GM19438 (cell line): ENCODE data around the gene MAPK8.

Experiments
- ATAC-seq: cut with Tn5 transposase; IDR thresholded peaks from one replicate; pipeline ENCODE4 v1.9.1; 2021; ENCODE audit warnings: low read depth; ENCODE audit not compliant: unreplicated experiment

MAPK8 gene

DNA sequence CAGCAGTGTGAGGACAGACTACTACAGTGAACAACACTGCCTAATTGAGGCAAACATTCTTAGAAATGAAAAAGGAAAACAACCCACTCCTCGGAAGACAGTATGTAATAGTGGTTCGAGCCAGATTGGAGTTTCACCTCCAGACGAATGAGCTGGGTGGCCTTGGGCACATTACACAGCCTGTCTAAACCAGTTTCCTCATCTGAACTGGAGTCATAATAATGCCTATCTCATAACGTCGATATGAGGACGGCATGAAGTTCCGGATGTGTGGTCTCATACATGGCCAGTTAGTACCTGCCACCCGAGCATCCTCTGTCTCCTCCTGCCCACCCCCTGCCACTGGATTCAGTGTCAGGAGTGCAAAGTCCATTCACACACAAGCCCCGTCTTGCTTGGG lies 16.2 kb upstream of the MAPK8 start:
- ATAC-seq, result no peak

DNA sequence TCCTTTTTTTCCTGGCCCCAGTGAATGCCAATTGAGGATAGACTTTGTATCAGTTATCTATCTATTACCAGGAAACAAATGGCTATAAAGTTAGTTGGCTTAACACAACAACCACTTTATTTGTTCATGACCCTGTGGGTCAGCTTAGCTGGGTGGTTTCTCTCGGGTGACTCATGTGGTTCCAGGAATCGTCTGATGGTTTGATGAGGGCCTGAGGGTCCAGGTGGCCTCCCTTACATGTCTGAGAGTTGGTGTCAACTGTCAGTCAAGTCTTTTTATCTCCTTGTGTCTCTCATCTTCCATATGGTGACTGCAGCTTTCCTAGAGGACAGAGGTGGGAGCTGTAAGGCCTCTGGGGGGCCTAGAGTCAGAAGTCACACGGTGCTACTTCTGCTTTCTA lies 15.3 kb upstream of the MAPK8 start:
- ATAC-seq, result no peak

DNA sequence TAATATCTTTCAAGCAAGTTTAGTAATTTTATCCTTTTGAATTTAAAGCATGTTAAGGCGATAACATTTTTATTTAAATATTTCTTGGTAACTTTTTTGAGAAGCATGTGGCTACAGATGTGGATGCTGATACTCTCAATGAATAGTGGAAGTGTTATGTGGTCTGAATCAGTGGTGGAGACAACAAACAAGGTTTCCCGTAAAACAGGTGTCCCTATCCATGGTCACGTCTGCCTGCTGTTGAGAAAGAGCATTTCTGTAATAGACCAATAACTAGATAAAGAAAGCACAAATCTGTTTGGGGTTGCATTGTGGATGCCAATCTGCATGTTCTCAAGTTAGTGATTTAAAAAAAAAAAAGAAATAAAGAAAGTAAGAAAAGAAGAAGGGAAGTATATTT lies 13.9 kb upstream of the MAPK8 start:
- ATAC-seq, result no peak

DNA sequence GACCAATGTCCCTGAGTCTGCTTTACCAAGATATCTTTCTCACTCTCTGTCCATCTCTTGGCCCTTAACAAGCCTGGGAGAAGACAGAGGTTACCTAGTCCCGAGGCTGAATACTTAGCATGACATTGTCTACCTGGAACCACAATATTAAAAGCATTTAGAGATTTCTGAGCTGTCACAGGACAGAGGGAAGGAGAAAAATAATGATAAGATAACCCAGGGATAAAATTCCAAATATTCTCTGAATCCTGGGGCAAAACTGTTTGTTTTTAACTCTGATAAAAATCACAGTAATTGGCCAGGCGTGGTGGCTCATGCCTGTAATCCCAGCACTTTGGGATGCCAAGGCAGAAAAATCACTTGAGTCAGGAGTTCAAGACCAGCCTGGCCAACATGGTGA lies 12.0 kb upstream of the MAPK8 start:
- ATAC-seq, result no peak

DNA sequence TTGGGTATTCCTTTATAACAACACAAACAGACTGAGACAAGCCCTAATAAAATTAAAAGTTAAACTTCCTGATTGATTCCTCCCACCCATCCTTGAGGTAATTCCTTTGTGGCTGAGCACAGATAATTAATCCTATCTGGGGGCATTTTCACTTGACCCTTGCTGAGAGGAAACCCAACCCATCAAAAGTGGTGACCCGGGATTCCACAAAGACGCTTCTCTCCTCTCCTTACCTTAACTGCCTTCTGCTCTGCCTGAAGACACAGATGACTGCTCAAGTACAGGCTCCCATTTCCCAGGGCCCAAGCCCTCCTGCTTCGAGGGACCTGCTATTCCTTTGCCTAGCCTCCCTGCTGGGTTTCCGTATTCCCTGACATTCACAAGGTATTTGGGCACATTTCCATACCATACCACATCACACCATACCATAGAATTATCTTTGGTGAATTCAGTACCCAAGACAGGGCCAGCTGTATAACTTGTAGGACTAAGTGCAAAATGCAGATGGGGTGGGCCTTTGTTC lies 9.8 kb upstream of the MAPK8 start:
- ATAC-seq, result no peak

DNA sequence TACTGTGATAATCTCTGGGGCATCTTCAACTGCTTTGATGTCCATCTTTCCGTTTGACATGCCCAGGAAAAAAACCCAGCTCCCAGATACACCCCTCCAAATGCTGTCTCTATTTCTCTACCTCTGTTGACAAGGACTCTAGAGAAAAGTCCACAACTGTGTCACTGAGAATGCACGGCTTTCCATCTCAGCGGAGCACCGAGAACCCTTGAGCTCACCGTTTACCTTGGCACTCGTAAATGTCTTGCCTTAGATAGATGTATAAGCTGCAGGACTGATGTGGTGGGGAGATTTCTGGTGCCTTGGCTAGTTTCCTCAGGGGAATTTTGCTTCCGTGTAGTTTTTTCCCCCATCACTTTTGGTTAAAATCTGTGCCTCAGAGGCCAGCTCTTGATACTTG lies 7.4 kb upstream of the MAPK8 start:
- no peak for ATAC-seq

DNA sequence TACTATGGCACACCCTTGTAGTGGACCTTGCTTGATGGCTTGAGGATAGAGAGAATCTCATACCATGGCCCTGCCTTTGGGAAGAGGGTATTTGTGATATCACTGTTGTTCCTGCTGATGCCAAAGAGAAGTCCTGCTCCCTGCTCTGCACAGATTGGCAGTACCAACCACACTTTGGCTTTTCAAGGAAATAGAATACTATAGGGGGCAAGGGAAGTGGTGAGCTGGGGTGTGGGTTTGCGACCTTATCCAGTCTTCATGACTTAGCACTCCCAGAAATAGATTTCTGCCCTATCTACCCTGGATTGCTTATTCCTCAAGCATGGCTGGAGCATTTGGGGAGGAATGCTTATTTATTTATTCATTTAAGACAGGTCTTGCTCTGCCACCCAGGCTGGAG lies 6.8 kb upstream of the MAPK8 start:
- ATAC-seq, result no peak

DNA sequence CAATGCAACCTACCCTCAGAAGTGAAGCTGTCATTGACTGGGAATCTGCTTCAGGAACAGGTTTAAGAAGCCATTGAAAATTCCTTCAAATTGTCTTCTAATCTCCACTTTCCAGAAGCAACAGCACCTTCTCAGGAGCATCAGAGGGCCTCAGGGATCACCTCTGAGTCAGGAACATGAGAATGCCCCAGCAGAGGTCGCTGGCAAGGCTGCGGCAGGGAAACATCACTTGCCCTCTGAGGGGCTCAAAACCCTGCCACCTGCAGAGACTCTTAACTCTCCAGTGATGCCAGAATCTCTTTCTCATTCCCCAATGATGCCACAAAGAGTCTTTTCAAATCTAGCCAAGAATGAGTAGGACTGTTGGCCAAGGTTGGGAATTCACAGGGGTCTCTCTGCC lies 5.9 kb upstream of the MAPK8 start:
- ATAC-seq, result no peak

DNA sequence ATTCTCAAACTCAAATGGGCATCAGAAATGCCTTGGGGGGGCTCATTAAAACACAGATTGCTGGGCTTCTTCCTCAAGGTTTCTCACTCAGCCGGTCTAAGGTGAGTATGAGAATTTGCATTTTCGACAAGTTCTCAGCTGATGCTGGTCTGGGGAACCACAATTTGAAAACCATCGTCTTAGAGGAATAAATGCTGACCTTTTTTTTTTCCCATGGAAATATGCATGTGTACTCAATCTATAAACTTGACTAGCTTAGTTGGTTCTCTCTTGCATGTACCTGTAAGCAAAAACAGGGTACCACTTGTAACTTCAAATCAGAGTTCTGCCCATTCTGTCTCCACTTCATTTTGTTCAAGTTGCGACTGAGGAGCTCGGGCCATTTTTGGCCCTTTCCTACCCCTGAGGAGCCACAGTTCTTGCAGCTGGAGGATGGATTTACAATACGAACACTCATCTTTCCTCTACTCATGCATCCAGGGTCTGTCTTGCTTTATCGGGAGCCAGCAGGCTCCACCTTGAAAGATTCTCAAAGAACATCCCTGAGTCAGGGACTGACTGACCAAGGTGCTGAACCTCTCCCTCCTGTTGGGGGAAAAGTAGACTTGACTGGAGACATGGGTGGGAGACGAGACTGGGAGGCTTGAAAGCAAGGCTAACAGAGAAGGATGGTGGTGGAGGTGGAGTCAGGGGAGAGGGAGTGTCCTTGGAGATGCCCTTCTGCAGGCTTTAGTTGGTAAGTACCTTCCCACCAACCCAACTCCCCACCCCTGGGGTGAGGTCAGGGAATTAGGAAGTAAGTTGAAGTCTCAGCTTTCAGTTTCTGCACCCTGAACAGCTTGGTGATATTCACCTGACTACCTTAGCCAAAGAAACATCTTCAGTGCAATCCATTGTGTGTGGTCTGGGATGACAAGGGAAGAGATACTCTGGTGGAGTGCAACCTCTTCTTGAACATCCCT lies 3.7 kb upstream of the MAPK8 start:
- ATAC-seq, result no peak

DNA sequence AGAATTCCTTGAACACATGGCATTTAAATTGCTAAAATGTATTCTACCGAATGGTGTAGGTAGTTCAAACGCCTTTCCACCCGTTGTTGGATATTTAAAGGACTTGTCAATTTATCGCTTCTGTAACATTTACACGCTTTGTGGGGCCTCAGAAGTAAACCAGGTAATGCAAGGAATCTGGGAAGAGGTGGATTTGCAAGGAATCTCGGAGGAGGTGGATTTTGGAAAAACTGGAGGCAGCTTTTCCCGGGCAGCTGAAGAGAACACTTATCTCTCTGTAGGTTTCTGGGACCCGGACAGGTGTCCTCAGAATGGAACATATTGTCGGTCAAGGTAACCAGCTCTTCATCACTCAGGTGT lies 592 bp upstream of the MAPK8 start:
- no peak for ATAC-seq

DNA sequence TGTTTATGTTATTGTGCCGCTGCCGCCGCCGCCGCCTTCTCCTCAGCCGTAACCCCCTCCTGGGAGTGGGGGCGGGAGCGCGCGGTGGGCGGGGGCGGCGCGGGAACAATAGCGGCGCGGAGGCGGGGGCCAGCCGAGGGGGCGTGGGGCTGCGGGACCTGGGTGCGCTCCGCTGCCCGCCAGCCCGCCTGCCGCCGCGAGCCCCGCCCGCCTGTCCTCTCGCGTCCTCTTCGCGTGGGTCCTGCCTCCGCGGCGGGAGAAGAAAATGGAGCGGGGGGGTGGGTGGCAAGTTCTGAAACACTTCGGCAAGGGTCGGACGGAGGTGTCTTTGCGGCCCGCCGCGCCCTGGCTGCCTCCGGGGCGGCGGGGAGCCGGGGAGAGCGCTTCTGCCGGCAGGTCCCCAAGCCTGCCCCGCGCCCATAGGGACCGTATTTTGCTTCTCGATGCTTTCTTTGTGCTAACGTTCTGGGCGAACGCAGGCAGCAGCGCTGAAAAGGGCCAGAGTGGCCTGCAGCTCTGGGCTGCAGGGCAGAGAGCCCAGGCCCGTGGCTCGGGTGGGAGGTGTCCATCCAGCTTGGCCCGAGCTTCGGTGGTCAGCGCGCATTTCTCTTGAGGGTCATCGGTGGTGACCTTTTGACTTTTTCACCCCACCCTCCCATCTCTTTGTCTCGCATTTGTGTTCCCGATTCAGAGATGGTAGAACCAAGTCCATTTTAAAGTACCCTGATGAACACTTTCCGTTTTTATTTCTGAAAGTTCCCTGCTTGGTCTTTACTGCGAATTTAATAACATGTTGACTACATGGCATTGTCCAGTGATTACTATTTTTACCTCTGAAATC lies 613 bp downstream of the MAPK8 start:
- ATAC-seq, result peak; percentile 36

DNA sequence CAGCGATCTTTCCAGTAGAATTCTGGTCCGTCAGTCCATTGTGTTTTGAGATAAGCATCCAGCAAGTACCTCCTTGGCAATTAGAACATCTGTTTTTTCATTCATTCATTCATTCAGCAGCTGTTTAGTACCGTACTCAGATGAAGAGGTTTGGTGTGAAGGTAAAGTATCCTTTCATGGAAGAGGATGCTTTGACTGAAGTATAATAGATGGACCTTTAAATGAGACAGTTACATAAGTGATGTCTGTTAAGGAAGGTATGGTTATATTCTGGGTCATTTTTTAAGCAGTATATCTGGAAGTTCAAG lies 1.2 kb downstream of the MAPK8 start:
- ATAC-seq, result no peak

DNA sequence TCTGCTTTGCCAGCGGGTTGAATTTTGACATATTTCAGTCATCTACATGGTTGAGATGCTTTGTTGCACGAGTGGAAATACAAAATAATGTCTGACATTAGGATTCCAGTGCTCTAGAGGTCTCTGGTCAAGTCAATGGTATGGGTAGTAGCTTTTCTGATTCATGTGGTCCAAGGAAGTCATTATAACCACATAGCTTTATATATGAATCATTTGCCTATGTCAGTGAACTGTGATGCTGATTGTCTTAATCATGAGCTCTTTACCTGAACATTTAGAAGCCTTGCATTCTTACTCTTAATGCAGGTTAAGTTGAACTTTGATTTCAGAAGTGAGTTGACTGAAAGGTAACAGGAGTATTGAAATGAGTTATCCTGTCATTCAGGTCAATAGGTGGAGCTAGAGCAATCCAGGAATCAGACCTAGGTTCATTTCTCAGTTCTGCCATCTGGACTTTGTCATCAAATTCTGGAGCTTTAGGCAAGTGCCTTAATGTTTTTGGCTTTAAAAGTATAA lies 3.3 kb downstream of the MAPK8 start:
- ATAC-seq, result no peak

DNA sequence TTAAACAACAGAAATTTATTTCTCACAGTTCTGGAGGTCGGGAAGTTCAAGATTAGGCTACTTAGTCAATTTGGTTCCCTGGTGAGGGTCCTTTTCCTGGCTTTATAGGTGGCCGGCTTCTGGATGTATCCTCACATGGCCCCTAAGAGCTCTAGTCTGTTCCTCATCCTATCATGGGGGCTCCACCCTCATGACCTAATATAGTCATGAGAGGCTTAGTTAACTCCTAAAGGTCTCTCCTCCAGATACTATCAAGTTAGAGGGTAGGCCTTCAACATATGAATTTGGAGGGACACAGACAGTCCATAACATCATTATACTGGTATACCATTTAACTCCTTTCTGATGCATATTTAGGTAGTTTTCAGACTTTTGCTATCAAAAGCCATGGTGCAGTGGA lies 7.6 kb downstream of the MAPK8 start:
- ATAC-seq, result no peak

DNA sequence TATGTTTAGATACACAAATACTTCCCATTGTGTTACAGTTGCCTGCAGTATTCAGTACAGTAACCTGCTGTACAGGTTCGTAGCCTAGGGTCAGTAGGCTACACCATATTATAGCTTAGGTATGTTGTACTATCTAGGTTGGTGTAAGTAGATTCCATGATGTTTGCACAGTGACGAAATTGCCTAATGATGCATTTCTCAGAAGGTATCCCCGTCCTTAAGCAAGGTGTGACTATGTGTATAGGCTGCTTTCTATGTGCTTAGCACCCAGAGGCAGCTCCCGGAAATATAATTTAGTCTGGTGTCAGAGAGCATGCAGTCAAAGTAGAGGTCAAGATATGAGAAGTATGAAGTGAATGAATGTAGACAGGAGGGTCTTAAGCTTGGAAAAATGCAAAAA lies 9.8 kb downstream of the MAPK8 start:
- no peak for ATAC-seq

DNA sequence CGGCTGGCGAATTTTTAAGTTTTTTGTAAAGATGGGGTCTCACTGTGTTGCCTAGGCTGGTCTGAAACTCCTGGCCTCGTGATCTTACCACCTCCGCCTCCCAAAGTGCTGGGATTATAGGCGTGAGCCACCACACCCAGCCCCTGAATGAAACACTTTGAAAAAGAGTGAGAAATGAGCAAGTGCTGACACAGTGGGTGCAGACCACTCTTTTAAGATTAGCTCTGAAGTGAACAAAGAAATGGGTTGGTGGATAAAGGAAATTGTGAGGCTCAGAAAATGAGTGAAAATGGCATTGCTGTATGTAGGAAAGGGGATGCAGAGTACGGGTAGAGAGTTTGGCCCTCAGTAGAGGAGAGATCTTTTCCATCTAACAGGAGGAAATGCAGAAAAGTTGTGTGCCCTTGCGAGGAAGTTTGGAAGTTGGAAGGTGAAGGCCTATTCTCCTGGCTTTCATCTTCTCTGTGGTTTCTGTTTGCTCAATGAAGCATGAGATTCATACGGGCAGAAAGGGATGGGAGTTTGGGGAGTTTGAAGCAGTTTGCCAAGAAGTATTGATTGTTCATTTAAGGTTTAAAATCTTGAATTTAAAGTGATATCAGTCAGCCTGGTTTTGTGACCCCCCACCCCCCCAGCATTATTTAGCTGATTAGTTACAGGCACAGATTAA lies 11.0 kb downstream of the MAPK8 start:
- ATAC-seq, result no peak

DNA sequence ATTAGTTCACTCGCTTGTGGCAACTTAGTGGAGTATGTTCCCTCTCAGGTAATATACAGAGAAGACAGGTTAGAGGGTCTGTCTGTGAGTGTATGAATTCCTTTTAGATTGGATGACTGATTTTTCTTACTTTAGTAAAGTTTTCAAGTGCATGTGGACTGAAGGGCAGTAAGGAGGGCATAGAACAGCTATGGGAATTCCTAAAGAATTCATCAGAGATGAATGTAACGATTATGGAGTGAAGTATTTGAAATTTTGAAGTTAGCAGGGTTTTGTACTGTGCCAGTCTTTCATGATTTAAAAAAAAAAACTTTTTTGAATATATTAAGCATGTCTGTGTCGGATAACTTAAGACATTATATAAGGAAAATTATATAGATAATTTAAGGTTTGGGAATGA lies 15.5 kb downstream of the MAPK8 start:
- ATAC-seq, result no peak

DNA sequence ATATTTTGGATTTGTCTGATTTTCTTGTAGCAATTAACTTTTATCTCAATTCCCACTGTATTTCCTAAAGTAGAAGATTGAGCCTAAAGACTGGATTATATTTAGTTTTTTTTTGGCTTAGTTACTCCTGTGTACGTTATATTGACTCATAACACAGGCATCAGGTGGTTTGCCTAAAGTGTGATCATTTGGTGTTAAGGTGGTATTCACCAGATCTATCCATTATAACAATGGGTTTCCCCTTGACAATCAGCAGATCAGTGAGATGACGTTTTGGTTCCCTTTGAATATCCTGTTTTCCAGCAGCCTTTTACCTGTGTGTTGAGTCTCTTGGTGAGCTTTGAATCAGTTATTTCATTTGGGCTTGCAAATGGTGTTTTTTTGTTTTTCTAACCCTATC lies 18.1 kb downstream of the MAPK8 start:
- ATAC-seq, result no peak

DNA sequence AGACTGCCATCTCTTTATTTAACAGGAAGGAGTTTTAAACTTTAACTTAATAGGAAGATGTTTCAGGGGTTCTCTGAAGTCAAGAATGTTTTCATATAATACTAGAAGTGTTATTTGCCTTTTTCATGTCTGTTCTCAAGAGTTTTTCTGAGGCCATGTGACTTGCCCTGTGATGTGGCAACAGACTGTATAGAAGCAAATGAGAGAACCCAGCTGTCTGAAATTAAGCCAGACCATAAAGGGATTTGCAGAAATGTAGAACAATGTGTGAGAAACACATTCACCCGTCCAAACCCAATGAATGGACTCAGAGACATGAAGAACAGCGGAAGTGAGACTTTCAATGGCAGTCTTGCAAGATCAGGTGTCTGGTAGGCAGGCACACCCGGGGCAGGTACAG lies 23.8 kb downstream of the MAPK8 start:
- no peak for ATAC-seq

DNA sequence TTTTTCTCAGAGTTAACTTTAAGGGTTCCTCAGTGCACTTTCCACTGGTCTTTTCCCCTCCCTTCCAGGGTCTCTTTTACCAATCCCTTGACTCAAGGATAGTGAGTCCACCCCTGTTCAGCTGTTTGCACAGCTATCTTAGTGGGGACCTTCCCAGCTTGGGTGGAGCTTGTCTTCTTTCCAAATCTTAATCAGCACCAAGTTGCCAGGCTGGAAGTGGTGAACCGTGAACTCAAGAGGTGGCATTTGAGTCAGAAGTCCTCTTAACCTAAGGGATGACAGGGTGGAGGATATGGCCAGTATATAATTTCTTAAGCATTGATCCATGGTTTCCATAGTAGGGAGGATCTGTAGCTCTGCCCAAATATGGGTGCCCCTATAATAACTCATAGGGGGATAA lies 25.0 kb downstream of the MAPK8 start:
- ATAC-seq, result no peak
